HepG2 (cell line): ENCODE results near the gene KRTAP21-1. TPM values are rescaled to one million over a fixed set of nuclear protein-coding genes. Genes with fewer than 3 reads are reported as not detected.

Source experiments
- ATAC-seq: fragments of 200-7000 bp; cut with Tn5 transposase; 3 replicates; pipeline ENCODE4 v1.9.1; 2020; ENCODE audit warnings: mild to moderate bottlenecking, moderate library complexity
- BruUV-seq: library from RNA; stranded (reverse); fragments of 400-500 nt; replicated peaks from 2 replicates; lab custom pipeline; 2021; lab: Mats Ljungman, UMichigan
- CTCF ChIA-PET: fragments of 300-600 bp; formaldehyde crosslinking; extraction: SDS; loops from one replicate; lab custom pipeline; 2021; ENCODE audit warnings: low total read pairs, inconsistent platforms, low intra/inter-chr PET ratio; lab: Yijun Ruan, JAX
- POLR2A ChIA-PET: fragments of 350-600 bp; sonication (Branson Sonifier 250); formaldehyde crosslinking; loops from one replicate; lab custom pipeline; 2020; ENCODE audit warnings: antibody characterized with exemption, inconsistent platforms; lab: Yijun Ruan, JAX
- DNase-seq: peaks from one replicate; pipeline ENCODE4 v3.0.0-alpha.2; 2015; ENCODE audit warnings: low spot score
- FAIRE-seq: peaks from 3 replicates; lab custom pipeline; 2011; peaks lifted over from hg19 to GRCh38; lab: Jason Lieb, UNC
- H2AFZ ChIP-seq: one replicate; pipeline ENCODE4 v1.6.1; 2011; ENCODE audit warnings: low read length, inconsistent platforms
- H3K27ac ChIP-seq: fragments of 300-600 bp; 3 replicates; pipeline ENCODE4 v1.8.0; 2011; ENCODE audit warnings: mixed run types, mild to moderate bottlenecking, mixed read lengths, low read length, inconsistent platforms; ENCODE audit not compliant: insufficient read depth; ENCODE audit errors: extremely low read length
- H3K27me3 ChIP-seq, 2 experiments: fragments of 200-600 bp in 1 of 2; 2 replicates in 1 of 2; 3 replicates in 1 of 2; pipeline versions ENCODE4 v1.6.0 to v1.8.0; 2011; ENCODE audit warnings: low read length in 2 of 2, mild to moderate bottlenecking in 2 of 2, moderate library complexity in 2 of 2, inconsistent platforms in 1 of 2; ENCODE audit not compliant: insufficient read depth in 2 of 2, control insufficient read depth in 1 of 2
- H3K36me3 ChIP-seq, 2 experiments: fragments of 200-600 bp in 1 of 2; replicated peaks in 1 of 2; 2 replicates in 1 of 2; 3 replicates in 1 of 2; pipeline versions ENCODE4 v1.5.1 to v1.8.0; 2011; ENCODE audit warnings: low read length in 2 of 2, inconsistent platforms in 1 of 2; ENCODE audit not compliant: insufficient read depth in 2 of 2, control insufficient read depth in 1 of 2
- H3K4me1 ChIP-seq: 2 replicates; pipeline ENCODE4 v1.5.1; 2012; ENCODE audit warnings: low read length, inconsistent platforms; ENCODE audit not compliant: insufficient read depth
- H3K4me2 ChIP-seq: 2 replicates; pipeline ENCODE4 v1.6.0; 2011; ENCODE audit warnings: low read depth, low read length, inconsistent platforms
- H3K4me3 ChIP-seq, 3 experiments: fragments of 200-600 bp in 1 of 3; sonication (generic), shearing (Covaris generic) in 1 of 3; replicated peaks in 1 of 3; 2 replicates each; pipeline ENCODE4 v1.5.1; 2011 to 2016; ENCODE audit warnings: low read length in 3 of 3, inconsistent platforms in 2 of 3, low read depth in 2 of 3, mild to moderate bottlenecking in 2 of 3, control low read depth in 1 of 3, mixed read lengths in 1 of 3; ENCODE audit not compliant: insufficient read depth in 1 of 3
- H3K79me2 ChIP-seq: one replicate; pipeline ENCODE4 v1.6.1; 2011; ENCODE audit warnings: low read length, inconsistent platforms; ENCODE audit not compliant: insufficient read depth
- H3K9ac ChIP-seq: 2 replicates; pipeline ENCODE4 v1.6.0; 2011; ENCODE audit warnings: mild to moderate bottlenecking, low read depth, low read length, inconsistent platforms; ENCODE audit not compliant: insufficient read depth
- H3K9me3 ChIP-seq: 2 replicates; pipeline ENCODE4 v1.5.1; 2012; ENCODE audit warnings: mild to moderate bottlenecking, low read length
- H4K20me1 ChIP-seq: 2 replicates; pipeline ENCODE4 v1.6.0; 2011; ENCODE audit warnings: inconsistent platforms, mild to moderate bottlenecking, low read length, moderate library complexity; ENCODE audit not compliant: insufficient read depth
- AGO2 ChIP-seq: fragments of 200-400 bp; formaldehyde crosslinking; optimal IDR thresholded peaks from 2 replicates; pipeline ENCODE3; 2017; ENCODE audit warnings: mild to moderate bottlenecking, low read depth, low read length, moderate library complexity
- ARID5B ChIP-seq: IDR thresholded peaks from 2 replicates; pipeline ENCODE4 v1.4.0; 2020; ENCODE audit warnings: mild to moderate bottlenecking, missing genetic modification reagents
- FOSL1 ChIP-seq: sonication (generic); formaldehyde crosslinking; IDR thresholded peaks from 2 replicates; pipeline ENCODE4 v1.9.0; 2021; ENCODE audit warnings: missing genetic modification reagents, borderline replicate concordance
- GTF3A ChIP-seq: sonication (generic); formaldehyde crosslinking; conservative IDR thresholded peaks from 2 replicates; pipeline ENCODE4 v1.4.0; 2020; ENCODE audit warnings: mild to moderate bottlenecking, missing genetic modification reagents
- IRF9 ChIP-seq: sonication (generic); formaldehyde crosslinking; IDR thresholded peaks from 2 replicates; pipeline ENCODE4 v1.8.0; 2022; ENCODE audit warnings: missing genetic modification reagents, mild to moderate bottlenecking, borderline replicate concordance
- MAFK ChIP-seq, 2 experiments: IDR thresholded peaks in 1 of 2; conservative IDR thresholded peaks in 1 of 2; 2 replicates each; pipeline ENCODE4 v1.6.1; 2011; ENCODE audit warnings: improper control_type of control experiment in 2 of 2, low read length in 2 of 2
- MEF2D ChIP-seq: sonication (generic); formaldehyde crosslinking; IDR thresholded peaks from 2 replicates; pipeline ENCODE4 v1.5.1; 2020; ENCODE audit warnings: mild to moderate bottlenecking, missing genetic modification reagents
- REXO4 ChIP-seq: sonication (generic); formaldehyde crosslinking; IDR thresholded peaks from 2 replicates; pipeline ENCODE4 v1.8.0; 2022; ENCODE audit warnings: missing genetic modification reagents, mild to moderate bottlenecking, borderline replicate concordance
- SMARCE1 ChIP-seq: fragments of 450-650 bp; IDR thresholded peaks from 2 replicates; pipeline ENCODE4 v1.6.1; 2017; ENCODE audit warnings: borderline replicate concordance
- U2AF2 ChIP-seq: fragments of 200-400 bp; formaldehyde crosslinking; IDR thresholded peaks from 2 replicates; pipeline ENCODE4 v1.6.1; 2017; ENCODE audit warnings: low read depth, mild to moderate bottlenecking, low read length
- ZNF318 ChIP-seq: sonication (generic); formaldehyde crosslinking; IDR thresholded peaks from 2 replicates; pipeline ENCODE4 v1.4.0; 2020; ENCODE audit warnings: mild to moderate bottlenecking, missing genetic modification reagents
- ZNF720 ChIP-seq: sonication (generic); formaldehyde crosslinking; IDR thresholded peaks from 2 replicates; pipeline ENCODE4 v1.4.0; 2020; ENCODE audit warnings: missing genetic modification reagents
- WGBS: methylation state at CpG from one replicate; pipeline ENCODE4 v1.1.6; 2017; ENCODE audit warnings: low lambda C conversion rate; 5-methylcytosine and 5-hydroxymethylcytosine counted together
- in situ Hi-C: cut with HindIII; loops from 2 replicates; pipeline ENCODE4 v1.10.0; 2017; ENCODE audit warnings: low pct_unique_long_range_greater_than_20kb; ENCODE audit not compliant: extremely low pct_ligation_motif_present
- intact Hi-C: fragments of 100-400 bp; cut with micrococcal nuclease; formaldehyde crosslinking; loops from one replicate; pipeline ENCODE4 v1.10.0; 2022; ENCODE audit not compliant: unreplicated experiment
- polyA plus RNA-seq, 8 experiments: library from polyadenylated mRNA; depleted of rRNA in 3 of 8; stranded (reverse) in 7 of 8; unstranded in 1 of 8; fragments of >200 nt; fragmentation: Illumina TruSeq in 4 of 8; extraction: Trizol in 4 of 8; gene quantifications; 2 replicates each; pipeline versions ENCODE4 v1.2.1 to v1.2.3, GENCODE V29; 2011 to 2016; ENCODE audit warnings: low read depth in 4 of 8, missing spikeins in 1 of 8, mixed read lengths in 1 of 8; ENCODE audit not compliant: insufficient read depth in 1 of 8
- total RNA-seq, 5 experiments: library from RNA; depleted of rRNA; stranded (reverse); fragments of >200 nt; fragmentation: Illumina TruSeq; extraction: Trizol; gene quantifications; 2 replicates each; pipeline ENCODE4 v1.2.3, GENCODE V29; 2016; ENCODE audit warnings: low read depth in 1 of 5

The KRTAP21-1 gene
- total and polyA plus RNA-seq, 2 of the 13 experiments (the other 11 are each of a cell fraction or from before 2014, with no cell fraction given): not detected

GRCh38 chr21:30779249-30779648 is 24.0 kb upstream of the KRTAP21-1 start:
- H3K27me3 ChIP-seq: no peaks in the 10 kb centered on the region
- H3K79me2 ChIP-seq: no peaks in the 10 kb centered on the region
- H3K9ac ChIP-seq: no peak overlapping the region
- H3K4me1 ChIP-seq: no peaks in the 10 kb centered on the region
- ChIA-PET POLR2A (no interaction called here), CTCF (no interaction called here)
- H3K27ac ChIP-seq: no peak overlapping the region
- H3K36me3 ChIP-seq: no peaks in the 10 kb centered on the region
- H3K4me3 ChIP-seq: no peak overlapping the region
- no peak overlapping the region for H3K4me2 ChIP-seq
- FAIRE-seq (no peak), ATAC-seq (no peak), DNase-seq (no peak)
- intact Hi-C loops: no loop called here
- in situ Hi-C loops: no loop called here
- no peak for TF ChIP-seq MEF2D
- no peak for TF ChIP-seq AGO2
- TF ChIP-seq MAFK (conservative IDR thresholded peaks at IDR 0.05 in 1 of 2, IDR thresholded peaks at IDR 0.05 in 1 of 2; ENCODE audit: low read length in 2 of 2): no peak
- TF ChIP-seq ZNF318: no peak
- no peak for TF ChIP-seq SMARCE1
- TF ChIP-seq IRF9 (CRISPR knock-in tag): no peak
- no peak for TF ChIP-seq ZNF720 (CRISPR knock-in tag)
- TF ChIP-seq GTF3A (CRISPR knock-in tag): no peak
- TF ChIP-seq ARID5B (CRISPR knock-in tag): no peak
- TF ChIP-seq REXO4 (CRISPR knock-in tag): no peak
- TF ChIP-seq FOSL1 (CRISPR knock-in tag): no peak
- no peak for TF ChIP-seq U2AF2
- H2AFZ ChIP-seq: no peak overlapping the region
- WGBS: 43% methylated on average over 1 of the region's 1 CpG
- H3K9me3 ChIP-seq: peaks cover 93% of the 10 kb centered on the region
- no peaks in the 10 kb centered on the region for H4K20me1 ChIP-seq
- BruUV-seq: no TSS peak
